ENCODE data around the gene COL25A1. TPM values are rescaled to one million over a fixed set of nuclear protein-coding genes. Genes with fewer than 3 reads are reported as not detected.

COL25A1 gene
- total RNA-seq, 1 experiment from 2014 or later = 4.2 TPM

- H4K91ac ChIP-seq (ENCODE audit: insufficient read length, low read depth, low read length) = no peak overlapping the region
- no peak overlapping the region for H3K27ac ChIP-seq (ENCODE audit: insufficient read length, low read depth, low read length)
- H2BK12ac ChIP-seq (ENCODE audit: insufficient read length, low read depth, low read length) = no peak overlapping the region
- no peak overlapping the region for H3K18ac ChIP-seq (ENCODE audit: insufficient read length, low read depth, low read length)
- no peak overlapping the region for H3K9ac ChIP-seq (ENCODE audit: extremely low read depth, insufficient read length, low read length)
- no peaks in the 10 kb centered on the region for H3K79me2 ChIP-seq (ENCODE audit: insufficient read depth, low read length)
- Mint-ChIP-seq H3K4me1 (no peaks in the 10 kb centered on the region), H3K36me3 (ENCODE audit: insufficient read depth in 1 of 3, low read depth in 3 of 3) (no peaks in the 10 kb centered on the region; a peak in 1 of 7 replicates), H3K27me3 (ENCODE audit: low read depth) (no peaks in the 10 kb centered on the region), H3K4me3 (no peak overlapping the region), H3K27ac (no peak overlapping the region), H3K9me3 (no peaks in the 10 kb centered on the region)
- no peaks in the 10 kb centered on the region for H3K27me3 ChIP-seq (ENCODE audit: insufficient read depth, low read length)
- no peaks in the 10 kb centered on the region for H3K9me3 ChIP-seq (ENCODE audit: control insufficient read depth, low read depth, low read length)
- no peaks in the 10 kb centered on the region for H3K23me2 ChIP-seq (ENCODE audit: insufficient read length, low read depth, low read length, poor library complexity, severe bottlenecking)
- H4K8ac ChIP-seq (replicated peaks; ENCODE audit: insufficient read length, low read depth, low read length) = no peak overlapping the region
- DNase-seq = no peak
- no peak overlapping the region for H3K56ac ChIP-seq (ENCODE audit: insufficient read length, low read depth, low read length)
- no peak for TF ChIP-seq CTCF (conservative IDR thresholded peaks at IDR 0.05)
- no peaks in the 10 kb centered on the region for H3K79me1 ChIP-seq (ENCODE audit: insufficient read depth, low read depth, low read length, poor library complexity, severe bottlenecking)
- H2BK15ac ChIP-seq (ENCODE audit: low read depth, low read length) = no peak overlapping the region
- H3T11ph ChIP-seq (ENCODE audit: low read length) = no peak overlapping the region
- H4K5ac ChIP-seq (ENCODE audit: insufficient read length, low read depth, low read length) = no peak overlapping the region
- H2BK5ac ChIP-seq (ENCODE audit: insufficient read length, low read length) = no peak overlapping the region
- H2BK120ac ChIP-seq (ENCODE audit: low read depth, low read length, poor library complexity, severe bottlenecking) = no peak overlapping the region
- no peak overlapping the region for H2BK20ac ChIP-seq (ENCODE audit: low read depth, low read length, poor library complexity, severe bottlenecking)
- H3K14ac ChIP-seq (ENCODE audit: insufficient read depth, low read length) = no peak overlapping the region
- no peaks in the 10 kb centered on the region for H4K20me1 ChIP-seq (ENCODE audit: control insufficient read depth, insufficient read depth, insufficient read length)
- H3K4me2 ChIP-seq (ENCODE audit: insufficient read depth, insufficient read length, low read length) = no peak overlapping the region
- H3K4ac ChIP-seq (ENCODE audit: low read depth, low read length) = no peak overlapping the region
- H2AK5ac ChIP-seq (ENCODE audit: insufficient read length, low read length) = no peak overlapping the region
- no peaks in the 10 kb centered on the region for H3K4me1 ChIP-seq (ENCODE audit: insufficient read depth, low read length)
- no CpG with 5 or more reads among the region's 2 CpGs for WGBS (ENCODE audit: extremely low coverage, insufficient read length, low lambda C conversion rate)
- no peak overlapping the region for H3K23ac ChIP-seq (ENCODE audit: insufficient read length, low read depth, low read length)
- no peak overlapping the region for H2AFZ ChIP-seq (ENCODE audit: low read length)
Observed at GRCh38 chr4:109291707-109292238, 10.7 kb downstream of the COL25A1 start.
